Smooth muscle cell (in vitro differentiated cells): ENCODE measurements around the gene PAIP2B. TPM values are rescaled to one million over a fixed set of nuclear protein-coding genes. Genes with fewer than 3 reads are reported as not detected.

Experiments used
- DNase-seq: peaks from one replicate; lab custom pipeline; 2025; ENCODE audit not compliant: unreplicated experiment; lab: John Stamatoyannopoulos, UW
- H2AFZ ChIP-seq: fragments of 200-600 bp; sonication (generic); 2 replicates; pipeline ENCODE4 v1.6.0; 2016; ENCODE audit warnings: antibody characterized with exemption, low read depth, mild to moderate bottlenecking
- H3F3A ChIP-seq: fragments of 200-600 bp; sonication (generic); 2 replicates; pipeline ENCODE4 v1.6.0; 2017; ENCODE audit warnings: antibody characterized with exemption, low read depth
- H3K27ac ChIP-seq: fragments of 200-600 bp; sonication (generic); 2 replicates; pipeline ENCODE4 v1.5.1; 2016; ENCODE audit warnings: low read depth, mild to moderate bottlenecking
- H3K27me3 ChIP-seq: fragments of 200-600 bp; sonication (generic); 2 replicates; pipeline ENCODE4 v1.6.1; 2016; ENCODE audit warnings: low read depth, mild to moderate bottlenecking
- H3K36me3 ChIP-seq: fragments of 200-600 bp; sonication (generic); 2 replicates; pipeline ENCODE4 v1.5.1; 2016; ENCODE audit warnings: low read depth
- H3K4me1 ChIP-seq: fragments of 200-600 bp; sonication (generic); 2 replicates; pipeline ENCODE4 v1.5.1; 2016; ENCODE audit warnings: low read depth
- H3K4me2 ChIP-seq: fragments of 200-600 bp; sonication (generic); 2 replicates; pipeline ENCODE4 v1.6.0; 2016; ENCODE audit warnings: mild to moderate bottlenecking
- H3K4me3 ChIP-seq: fragments of 200-600 bp; sonication (generic); 2 replicates; pipeline ENCODE4 v1.5.1; 2016; ENCODE audit warnings: mild to moderate bottlenecking
- H3K79me2 ChIP-seq: fragments of 200-600 bp; sonication (generic); 2 replicates; pipeline ENCODE4 v1.6.0; 2016; ENCODE audit warnings: low read depth, mild to moderate bottlenecking
- H3K9ac ChIP-seq: fragments of 200-600 bp; sonication (generic); 2 replicates; pipeline ENCODE4 v1.6.0; 2016; ENCODE audit warnings: low read depth
- H3K9me3 ChIP-seq: fragments of 200-600 bp; sonication (generic); replicated peaks from 2 replicates; pipeline ENCODE4 v1.5.1; 2016; ENCODE audit warnings: low read depth
- H4K20me1 ChIP-seq: fragments of 200-600 bp; sonication (generic); 2 replicates; pipeline ENCODE4 v1.6.0; 2016; ENCODE audit warnings: low read depth
- WGBS: methylation state at CpG from one replicate; pipeline ENCODE4 v1.1.7; 2016; ENCODE audit warnings: low lambda C conversion rate; 5-methylcytosine and 5-hydroxymethylcytosine counted together
- polyA plus RNA-seq: library from polyadenylated mRNA; unstranded; fragments of >200 nt; fragmentation: Nextera tagmentation; extraction: Ambion mirVana; gene quantifications from 2 replicates; pipeline ENCODE4 v1.2.1, GENCODE V29; 2016
- total RNA-seq: library from RNA; depleted of rRNA; stranded (reverse); fragments of >200 nt; gene quantifications from 2 replicates; pipeline ENCODE4 v1.2.3, GENCODE V29; 2014
- TF ChIP-seq, protein P1 (sequence below): fragments of 200-600 bp; sonication (generic); IDR thresholded peaks from 2 replicates; pipeline ENCODE4 v1.5.1; 2017; ENCODE audit warnings: borderline replicate concordance, mild to moderate bottlenecking, antibody characterized with exemption; ENCODE audit not compliant: insufficient read depth, poor library complexity, severe bottlenecking

PAIP2B gene
- total and polyA plus RNA-seq, 2 experiments from 2014 or later: 1.2 to 2.4 TPM

DNA sequence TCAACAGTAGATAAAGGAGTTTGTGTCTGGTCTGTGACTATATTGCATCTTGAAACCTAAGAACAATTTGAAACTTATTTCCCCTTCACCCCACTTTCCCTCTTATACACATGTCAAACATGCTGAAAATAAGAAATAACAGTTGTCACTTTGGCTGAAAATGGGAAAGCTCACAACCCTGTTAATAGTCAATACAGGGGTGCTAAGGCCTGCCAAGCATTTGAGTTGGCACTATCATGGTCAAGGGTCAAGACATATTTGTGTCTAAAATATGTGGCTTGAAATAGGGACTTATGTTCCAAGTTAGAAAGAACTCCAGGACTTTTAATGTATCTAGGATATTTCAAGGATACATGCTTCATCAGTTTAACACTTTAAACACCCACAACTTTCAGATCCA is 20.6 kb downstream of the PAIP2B start:
- H3K79me2 ChIP-seq: no peaks in the 10 kb centered on the region
- H3K27ac ChIP-seq: no peak overlapping the region
- H4K20me1 ChIP-seq: no peaks in the 10 kb centered on the region
- H3F3A ChIP-seq: no peaks in the 10 kb centered on the region
- H3K27me3 ChIP-seq: no peaks in the 10 kb centered on the region
- H3K9me3 ChIP-seq: no peaks in the 10 kb centered on the region
- H3K4me1 ChIP-seq: no peaks in the 10 kb centered on the region
- H2AFZ ChIP-seq: no peak overlapping the region
- no peaks in the 10 kb centered on the region for H3K36me3 ChIP-seq
- no peak overlapping the region for H3K9ac ChIP-seq
- TF ChIP-seq, protein P1, sequence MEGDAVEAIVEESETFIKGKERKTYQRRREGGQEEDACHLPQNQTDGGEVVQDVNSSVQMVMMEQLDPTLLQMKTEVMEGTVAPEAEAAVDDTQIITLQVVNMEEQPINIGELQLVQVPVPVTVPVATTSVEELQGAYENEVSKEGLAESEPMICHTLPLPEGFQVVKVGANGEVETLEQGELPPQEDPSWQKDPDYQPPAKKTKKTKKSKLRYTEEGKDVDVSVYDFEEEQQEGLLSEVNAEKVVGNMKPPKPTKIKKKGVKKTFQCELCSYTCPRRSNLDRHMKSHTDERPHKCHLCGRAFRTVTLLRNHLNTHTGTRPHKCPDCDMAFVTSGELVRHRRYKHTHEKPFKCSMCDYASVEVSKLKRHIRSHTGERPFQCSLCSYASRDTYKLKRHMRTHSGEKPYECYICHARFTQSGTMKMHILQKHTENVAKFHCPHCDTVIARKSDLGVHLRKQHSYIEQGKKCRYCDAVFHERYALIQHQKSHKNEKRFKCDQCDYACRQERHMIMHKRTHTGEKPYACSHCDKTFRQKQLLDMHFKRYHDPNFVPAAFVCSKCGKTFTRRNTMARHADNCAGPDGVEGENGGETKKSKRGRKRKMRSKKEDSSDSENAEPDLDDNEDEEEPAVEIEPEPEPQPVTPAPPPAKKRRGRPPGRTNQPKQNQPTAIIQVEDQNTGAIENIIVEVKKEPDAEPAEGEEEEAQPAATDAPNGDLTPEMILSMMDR: no peak
- no peak overlapping the region for H3K4me3 ChIP-seq
- DNase-seq: no peak
- no peak overlapping the region for H3K4me2 ChIP-seq

DNA sequence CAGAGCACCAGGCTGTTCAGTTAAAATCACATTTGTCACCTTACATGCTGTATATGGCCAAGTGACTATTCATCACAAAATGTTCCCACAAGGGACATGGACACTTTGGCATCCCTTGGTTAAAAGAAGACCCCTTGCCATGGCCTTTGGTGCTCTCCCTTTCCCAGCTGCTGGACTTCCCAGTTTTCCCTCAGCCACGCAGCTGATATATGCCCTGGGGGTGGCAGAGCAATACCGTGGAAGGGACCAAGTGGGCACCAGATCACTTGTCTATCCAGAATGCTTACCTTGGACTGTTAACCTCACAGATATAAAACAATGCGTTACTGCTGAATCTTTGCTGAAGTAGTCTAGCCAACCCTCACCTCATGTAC is 35.3 kb downstream of the PAIP2B start:
- DNase-seq: no peak
- H3K27me3 ChIP-seq: no peaks in the 10 kb centered on the region
- H3K27ac ChIP-seq: no peak overlapping the region
- TF ChIP-seq, protein P1: no peak
- H3K4me1 ChIP-seq: no peaks in the 10 kb centered on the region
- H3K9ac ChIP-seq: no peak overlapping the region
- no peaks in the 10 kb centered on the region for H3K9me3 ChIP-seq
- no peak overlapping the region for H3K4me3 ChIP-seq
- no peaks in the 10 kb centered on the region for H3K79me2 ChIP-seq
- 80% methylated on average over 3 of the region's 3 CpGs for WGBS
- H3K36me3 ChIP-seq: no peaks in the 10 kb centered on the region
- H3F3A ChIP-seq: no peaks in the 10 kb centered on the region
- H3K4me2 ChIP-seq: no peak overlapping the region
- H4K20me1 ChIP-seq: no peaks in the 10 kb centered on the region
- H2AFZ ChIP-seq: no peak overlapping the region

DNA sequence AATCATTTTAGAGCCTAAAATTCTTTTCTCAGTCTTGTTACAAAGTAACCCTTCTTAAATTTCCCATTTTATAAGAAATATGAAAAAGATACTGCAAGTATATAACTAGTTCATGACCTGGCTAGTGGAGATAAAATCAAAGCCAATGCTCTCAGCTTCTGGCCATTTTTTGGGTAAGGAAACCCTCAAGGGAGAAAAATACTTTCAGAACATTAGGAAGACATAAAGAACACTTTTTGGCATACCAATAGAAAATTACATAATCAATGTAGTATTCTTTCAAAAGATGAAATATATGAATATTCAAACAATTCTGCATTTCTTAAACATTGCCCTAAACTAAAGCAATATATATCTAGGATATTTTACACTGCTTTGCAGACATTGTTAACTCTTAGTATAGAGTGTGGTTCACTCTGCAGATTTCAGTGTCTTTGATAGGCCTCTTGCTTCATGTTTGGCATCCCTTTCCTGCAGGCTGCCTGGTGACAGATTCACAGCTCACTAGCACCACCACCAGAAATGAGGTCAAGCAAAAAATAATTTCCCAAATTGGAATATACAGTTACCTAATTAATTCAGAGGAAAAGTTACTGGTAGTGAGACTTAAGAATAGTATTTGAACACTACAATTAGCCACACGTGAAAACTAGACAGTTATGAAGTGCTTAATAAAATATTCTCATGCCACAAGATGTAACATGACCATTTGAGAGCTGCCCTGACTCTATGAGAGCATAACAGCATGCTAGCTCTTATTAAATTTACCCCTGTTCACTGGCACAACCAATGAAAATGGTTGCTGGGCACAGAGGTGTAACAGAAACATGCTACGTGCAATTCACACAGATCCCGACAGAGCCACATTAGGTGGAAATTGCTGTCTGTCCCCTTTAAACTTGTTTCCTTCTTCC is 36.0 kb downstream of the PAIP2B start:
- no peak overlapping the region for H2AFZ ChIP-seq
- H3K4me2 ChIP-seq: no peak overlapping the region
- no peaks in the 10 kb centered on the region for H3K27me3 ChIP-seq
- no peak overlapping the region for H3K4me3 ChIP-seq
- no peak overlapping the region for H3K27ac ChIP-seq
- DNase-seq: no peak
- H3F3A ChIP-seq: no peaks in the 10 kb centered on the region
- no peaks in the 10 kb centered on the region for H3K4me1 ChIP-seq
- TF ChIP-seq, protein P1: no peak
- H3K79me2 ChIP-seq: no peaks in the 10 kb centered on the region
- no peak overlapping the region for H3K9ac ChIP-seq
- H3K9me3 ChIP-seq: no peaks in the 10 kb centered on the region
- no peaks in the 10 kb centered on the region for H4K20me1 ChIP-seq
- no peaks in the 10 kb centered on the region for H3K36me3 ChIP-seq
- 83% methylated on average over 3 of the region's 3 CpGs for WGBS

DNA sequence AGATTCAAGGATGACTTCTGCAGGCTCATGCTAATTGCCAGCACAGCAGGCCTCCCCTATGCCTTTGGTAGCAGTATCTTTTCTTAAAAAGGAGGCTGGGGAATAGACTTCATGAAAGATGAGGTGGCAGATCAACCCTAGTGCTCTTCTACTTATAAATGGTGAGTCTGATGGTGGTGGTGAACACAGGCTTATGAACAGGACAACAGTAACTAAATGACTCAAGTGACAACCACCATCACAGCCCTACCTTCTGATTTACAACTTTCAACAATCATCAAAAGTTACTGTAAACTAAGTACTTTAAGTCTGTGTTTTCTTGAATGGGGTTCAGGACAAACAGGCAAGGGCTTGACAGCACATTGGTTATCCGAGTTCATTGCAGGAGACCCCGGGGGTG is 39.3 kb downstream of the PAIP2B start:
- TF ChIP-seq, protein P1: no peak
- H3K4me3 ChIP-seq: no peak overlapping the region

More for the DNA sequence above, 39.3 kb downstream of the PAIP2B start:
- Histone ChIP-seq H3K4me2 (no peak overlapping the region), H3K4me1 (peaks cover 7% of the 10 kb centered on the region), H4K20me1 (no peaks in the 10 kb centered on the region), H2AFZ (no peak overlapping the region), H3K27ac (no peak overlapping the region), H3K9me3 (no peaks in the 10 kb centered on the region), H3K9ac (no peak overlapping the region), H3K36me3 (no peaks in the 10 kb centered on the region), H3K79me2 (no peaks in the 10 kb centered on the region), H3F3A (peaks cover 4% of the 10 kb centered on the region), H3K27me3 (no peaks in the 10 kb centered on the region)
- no peak for DNase-seq
- WGBS: 81% methylated on average over 2 of the region's 2 CpGs
